Activated naive CD4-positive, alpha-beta T cell treated with anti-CD3 and anti-CD28 coated beads, Interleukin-2, amount 10 ng/mL, durations not matched to agents 7 days and 5 days (primary cell): ENCODE data around the gene PCDHGC3.

Experiments
- CTCF ChIA-PET: fragments of 350-600 bp; sonication (Branson Sonifier 250); formaldehyde crosslinking; loops from one replicate; lab custom pipeline; 2021; ENCODE audit warnings: antibody characterized with exemption; lab: Charles Lee
- DNase-seq: peaks from one replicate; pipeline ENCODE4 v3.0.0-alpha.2; 2020
- H3K27ac Mint-ChIP-seq: one replicate; pipeline ENCODE4 v1.8.0; 2021; ENCODE audit warnings: mild to moderate bottlenecking, moderate library complexity, mixed read lengths
- H3K27me3 Mint-ChIP-seq: one replicate; pipeline ENCODE4 v1.8.0; 2021; ENCODE audit warnings: mild to moderate bottlenecking, mixed read lengths
- H3K36me3 Mint-ChIP-seq: one replicate; pipeline ENCODE4 v1.8.0; 2021; ENCODE audit warnings: mixed read lengths
- H3K4me1 Mint-ChIP-seq: one replicate; pipeline ENCODE4 v1.8.0; 2021; ENCODE audit warnings: mixed read lengths
- H3K4me3 Mint-ChIP-seq: one replicate; pipeline ENCODE4 v1.8.0; 2021; ENCODE audit warnings: mild to moderate bottlenecking, moderate library complexity, mixed read lengths
- H3K9me3 Mint-ChIP-seq: one replicate; pipeline ENCODE4 v1.8.0; 2021; ENCODE audit warnings: mixed read lengths

The PCDHGC3 gene

DNA sequence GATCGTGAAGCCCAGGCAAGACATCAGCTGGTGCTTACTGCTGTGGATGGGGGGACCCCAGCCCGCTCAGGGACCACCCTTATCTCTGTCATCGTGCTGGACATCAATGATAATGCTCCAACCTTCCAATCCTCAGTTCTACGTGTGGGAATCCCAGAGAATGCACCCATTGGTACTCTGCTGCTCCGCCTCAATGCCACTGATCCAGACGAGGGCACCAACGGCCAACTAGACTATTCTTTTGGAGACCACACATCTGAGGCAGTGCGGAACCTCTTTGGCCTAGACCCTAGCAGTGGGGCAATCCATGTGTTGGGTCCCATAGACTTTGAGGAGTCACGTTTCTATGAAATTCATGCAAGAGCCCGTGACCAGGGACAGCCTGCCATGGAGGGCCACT lies 14.1 kb downstream of the PCDHGC3 start:
- H3K4me1 Mint-ChIP-seq: peaks cover 4% of the 10 kb centered on the region
- no peaks in the 10 kb centered on the region for H3K9me3 Mint-ChIP-seq
- H3K36me3 Mint-ChIP-seq: no peaks in the 10 kb centered on the region
- H3K27ac Mint-ChIP-seq: no peak overlapping the region
- DNase-seq: no peak
- CTCF ChIA-PET: interaction anchor here (1.8 kb wide), 1 partner anchor 59 kb away, joined by 6 read pairs; the partner anchor contains the start of gene PCDHGA12
- H3K4me3 Mint-ChIP-seq: no peak overlapping the region
- peaks cover 100% of the 10 kb centered on the region for H3K27me3 Mint-ChIP-seq

DNA sequence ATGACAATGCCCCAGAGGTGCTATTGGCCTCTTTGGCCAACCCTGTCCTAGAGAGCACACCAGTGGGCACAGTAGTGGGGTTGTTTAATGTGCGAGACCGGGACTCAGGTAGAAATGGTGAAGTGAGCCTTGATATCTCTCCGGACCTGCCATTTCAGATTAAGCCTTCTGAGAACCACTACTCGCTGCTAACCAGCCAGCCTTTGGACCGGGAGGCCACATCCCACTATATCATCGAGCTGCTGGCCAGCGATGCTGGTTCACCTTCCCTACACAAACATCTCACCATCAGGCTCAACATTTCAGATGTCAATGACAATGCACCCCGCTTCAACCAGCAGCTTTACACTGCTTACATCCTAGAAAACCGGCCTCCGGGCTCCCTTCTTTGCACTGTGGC lies 14.5 kb downstream of the PCDHGC3 start:
- DNase-seq: no peak
- H3K9me3 Mint-ChIP-seq: no peaks in the 10 kb centered on the region
- peaks cover 100% of the 10 kb centered on the region for H3K27me3 Mint-ChIP-seq
- peaks cover 4% of the 10 kb centered on the region for H3K4me1 Mint-ChIP-seq
- CTCF ChIA-PET: no interaction called here
- H3K36me3 Mint-ChIP-seq: no peaks in the 10 kb centered on the region
- H3K27ac Mint-ChIP-seq: no peak overlapping the region
- H3K4me3 Mint-ChIP-seq: no peak overlapping the region

DNA sequence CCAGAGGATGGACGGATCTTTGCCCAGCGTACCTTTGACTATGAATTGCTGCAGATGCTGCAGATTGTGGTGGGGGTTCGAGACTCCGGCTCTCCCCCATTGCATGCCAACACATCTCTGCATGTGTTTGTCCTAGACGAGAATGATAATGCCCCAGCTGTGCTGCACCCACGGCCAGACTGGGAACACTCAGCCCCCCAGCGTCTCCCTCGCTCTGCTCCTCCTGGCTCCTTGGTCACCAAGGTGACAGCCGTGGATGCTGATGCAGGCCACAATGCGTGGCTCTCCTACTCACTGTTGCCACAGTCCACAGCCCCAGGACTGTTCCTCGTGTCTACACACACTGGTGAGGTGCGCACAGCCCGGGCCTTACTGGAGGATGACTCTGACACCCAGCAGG lies 15.0 kb downstream of the PCDHGC3 start:
- Mint-ChIP-seq H3K4me3 (no peak overlapping the region), H3K36me3 (no peaks in the 10 kb centered on the region), H3K9me3 (no peaks in the 10 kb centered on the region), H3K27me3 (peaks cover 100% of the 10 kb centered on the region), H3K4me1 (peaks cover 4% of the 10 kb centered on the region), H3K27ac (no peak overlapping the region)
- CTCF ChIA-PET: no interaction called here
- DNase-seq: no peak

DNA sequence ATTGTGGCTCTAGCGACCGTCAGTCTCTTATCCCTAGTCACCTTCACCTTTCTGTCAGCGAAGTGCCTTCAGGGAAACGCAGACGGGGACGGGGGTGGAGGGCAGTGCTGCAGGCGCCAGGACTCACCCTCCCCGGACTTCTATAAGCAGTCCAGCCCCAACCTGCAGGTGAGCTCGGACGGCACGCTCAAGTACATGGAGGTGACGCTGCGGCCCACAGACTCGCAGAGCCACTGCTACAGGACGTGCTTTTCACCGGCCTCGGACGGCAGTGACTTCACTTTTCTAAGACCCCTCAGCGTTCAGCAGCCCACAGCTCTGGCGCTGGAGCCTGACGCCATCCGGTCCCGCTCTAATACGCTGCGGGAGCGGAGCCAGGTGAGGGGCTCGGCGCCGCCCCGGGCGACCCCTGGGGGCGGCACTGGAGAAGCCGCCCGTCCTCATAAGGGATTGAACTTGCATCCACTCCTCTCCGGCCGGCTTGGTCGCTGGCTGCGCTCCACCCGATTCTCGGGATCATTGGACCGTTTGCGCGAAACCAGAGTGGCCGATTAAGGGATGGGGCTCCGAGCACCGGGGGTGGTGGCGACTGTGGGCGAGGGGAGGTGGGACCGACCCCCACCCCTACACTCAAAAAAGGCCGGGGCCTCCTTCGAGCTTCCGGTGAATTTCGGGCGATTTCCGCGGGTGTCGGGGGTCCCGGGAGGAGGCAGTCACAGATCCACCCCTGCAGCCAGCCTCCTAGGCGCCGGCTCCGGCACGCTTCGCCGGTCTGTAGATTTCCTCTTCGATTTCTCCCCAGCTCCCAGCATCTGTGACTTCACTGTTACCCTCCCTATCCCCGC lies 15.8 kb downstream of the PCDHGC3 start:
- peaks cover 100% of the 10 kb centered on the region for H3K27me3 Mint-ChIP-seq
- DNase-seq: no peak
- CTCF ChIA-PET: interaction anchor here (1.2 kb wide), 1 partner anchor 9 kb away, joined by 3 read pairs; no protein-coding TSS in a partner anchor

DNA sequence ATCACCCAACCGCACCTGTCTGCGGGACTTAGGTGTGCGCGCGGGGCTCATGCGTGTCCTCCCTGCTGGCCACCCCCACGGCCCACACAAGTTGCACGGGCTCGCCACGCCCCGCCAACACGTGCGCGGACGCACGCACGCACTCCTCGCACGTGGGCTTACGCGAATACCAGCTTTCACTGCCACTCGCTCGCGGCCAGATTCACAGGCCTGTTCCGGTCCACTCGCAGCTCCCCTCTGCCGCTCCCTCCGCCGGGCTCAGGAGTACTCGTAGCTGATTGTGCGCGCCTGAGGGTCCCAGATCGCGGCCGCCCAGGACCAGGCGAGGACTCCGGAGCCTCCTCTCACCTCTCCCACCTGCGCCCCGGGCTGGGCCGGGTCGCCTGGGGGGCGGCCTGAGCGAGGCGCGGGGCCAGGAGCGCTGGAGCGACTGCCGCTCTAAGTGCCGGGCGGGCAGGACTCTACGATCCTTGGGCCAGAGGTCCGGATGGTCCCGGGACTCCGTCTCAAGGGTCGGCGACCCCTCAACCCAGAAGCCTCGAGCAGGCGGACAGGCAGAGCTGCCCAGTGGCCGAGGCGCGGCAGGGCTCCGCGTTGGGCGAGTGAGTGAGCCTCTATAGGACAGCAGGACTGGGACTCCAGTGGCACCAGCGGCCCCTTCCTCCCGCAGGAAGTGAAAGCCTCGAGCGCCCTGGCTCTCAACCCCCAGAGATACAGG lies 16.6 kb downstream of the PCDHGC3 start:
- Mint-ChIP-seq H3K36me3 (no peaks in the 10 kb centered on the region), H3K4me1 (peaks cover 4% of the 10 kb centered on the region), H3K27ac (no peak overlapping the region), H3K9me3 (no peaks in the 10 kb centered on the region), H3K4me3 (peak overlapping the region; percentile 45), H3K27me3 (peaks cover 98% of the 10 kb centered on the region)
- DNase-seq: peak; percentile 46
- CTCF ChIA-PET: interaction anchor here (0.5 to 1.7 kb wide), 4 partner anchors 8 to 673 kb away, joined by 3 to 9 read pairs (median 3); partner anchors contain the start of gene PCDHGA12

More for the DNA sequence above, 15.8 kb downstream of the PCDHGC3 start:
- no peaks in the 10 kb centered on the region for H3K9me3 Mint-ChIP-seq
- no peak overlapping the region for H3K27ac Mint-ChIP-seq
- H3K4me3 Mint-ChIP-seq: peak overlapping the region; percentile 45
- no peaks in the 10 kb centered on the region for H3K36me3 Mint-ChIP-seq
- H3K4me1 Mint-ChIP-seq: peaks cover 4% of the 10 kb centered on the region

DNA sequence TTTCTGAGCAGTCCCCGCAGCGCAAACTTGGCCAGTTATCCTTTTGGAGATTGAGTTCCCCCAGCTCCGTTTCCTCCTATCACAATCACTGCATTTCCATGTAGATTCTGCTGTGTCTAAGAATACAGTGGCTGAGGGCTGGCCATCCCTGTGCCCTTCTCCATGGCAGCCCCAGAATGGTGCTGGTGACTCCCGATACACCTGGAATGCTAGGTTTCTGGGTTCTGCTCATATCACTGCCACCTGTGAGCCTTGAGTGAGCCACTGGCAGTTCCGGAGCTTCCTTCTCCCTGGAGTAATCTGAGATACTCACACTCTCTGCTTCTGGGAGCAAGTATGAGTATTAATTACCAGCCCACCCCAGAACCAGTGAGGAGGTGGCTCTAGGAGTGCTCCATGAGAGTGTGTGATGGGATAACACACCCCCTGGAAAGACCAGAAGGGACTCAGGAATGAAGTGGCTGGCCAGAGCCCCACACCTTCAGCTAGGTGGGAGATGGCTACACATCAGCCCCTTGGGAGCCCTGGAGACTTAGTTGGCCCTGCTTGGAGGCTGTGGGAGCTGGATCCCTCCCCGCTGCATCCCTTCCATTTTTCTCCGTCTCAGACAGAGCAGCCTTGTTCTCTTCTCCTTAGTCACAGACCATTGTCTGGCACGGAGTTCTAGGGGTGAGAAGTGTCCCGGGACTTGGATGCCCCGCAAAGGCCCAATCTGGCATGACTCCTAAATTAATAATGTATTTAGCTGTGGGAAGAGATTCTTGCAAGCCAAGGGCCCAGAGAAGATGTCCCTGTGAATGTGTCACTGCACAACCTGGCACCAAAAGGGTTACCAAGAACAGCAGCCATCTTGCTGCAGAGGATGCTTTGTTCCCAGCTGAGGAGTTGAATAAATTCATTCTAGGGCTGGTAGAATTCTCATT lies 18.0 kb downstream of the PCDHGC3 start:
- Mint-ChIP-seq H3K36me3 (no peaks in the 10 kb centered on the region), H3K4me3 (no peak overlapping the region), H3K27ac (no peak overlapping the region), H3K4me1 (peaks cover 4% of the 10 kb centered on the region), H3K9me3 (no peaks in the 10 kb centered on the region), H3K27me3 (peaks cover 92% of the 10 kb centered on the region)
- CTCF ChIA-PET: interaction anchor here (0.6 to 1.7 kb wide), 7 partner anchors 18 to 80 kb away, joined by 3 to 9 read pairs (median 3); partner anchors contain the start of genes PCDHGA10 and PCDHGA12
- DNase-seq: no peak

DNA sequence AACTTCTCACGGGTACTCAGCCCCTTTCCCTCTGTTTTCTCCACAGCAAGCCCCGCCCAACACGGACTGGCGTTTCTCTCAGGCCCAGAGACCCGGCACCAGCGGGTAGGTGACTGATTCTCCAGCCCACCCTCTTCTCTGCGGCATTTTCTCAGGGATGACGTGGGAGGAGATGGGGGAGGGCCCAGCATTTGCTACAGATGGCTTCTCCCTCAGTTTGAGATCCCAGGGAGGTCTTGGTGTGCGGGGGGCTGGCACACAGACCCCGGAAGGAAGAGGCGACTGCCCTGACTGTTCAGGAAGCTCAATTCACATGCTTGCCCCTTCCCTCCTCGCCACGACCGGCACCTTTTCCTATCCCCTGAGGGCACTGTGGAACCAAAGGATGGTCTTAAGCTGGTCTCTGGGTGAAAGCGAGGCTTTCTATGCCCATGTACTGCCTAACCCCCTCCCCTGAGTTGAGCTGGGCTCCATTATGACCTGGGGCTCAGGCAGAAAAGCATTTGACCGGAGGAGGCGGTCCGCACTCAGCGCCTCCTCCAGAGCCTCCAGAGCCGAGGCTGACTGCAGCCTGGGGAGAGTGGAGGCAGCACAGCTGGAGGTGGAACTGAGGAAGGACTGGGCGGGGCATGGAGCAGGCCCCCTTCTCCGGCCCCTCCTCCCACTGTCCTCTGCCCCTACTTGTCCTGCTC lies 19.1 kb downstream of the PCDHGC3 start:
- Mint-ChIP-seq H3K9me3 (no peaks in the 10 kb centered on the region), H3K4me3 (no peak overlapping the region), H3K27me3 (peaks cover 85% of the 10 kb centered on the region), H3K4me1 (peaks cover 4% of the 10 kb centered on the region), H3K36me3 (no peaks in the 10 kb centered on the region), H3K27ac (no peak overlapping the region)
- DNase-seq: no peak
- CTCF ChIA-PET: interaction anchor here (0.9 to 1.5 kb wide), 5 partner anchors 15 to 82 kb away, joined by 3 to 4 read pairs (median 4); partner anchors contain the start of genes PCDHGA10 and PCDHGA12

DNA sequence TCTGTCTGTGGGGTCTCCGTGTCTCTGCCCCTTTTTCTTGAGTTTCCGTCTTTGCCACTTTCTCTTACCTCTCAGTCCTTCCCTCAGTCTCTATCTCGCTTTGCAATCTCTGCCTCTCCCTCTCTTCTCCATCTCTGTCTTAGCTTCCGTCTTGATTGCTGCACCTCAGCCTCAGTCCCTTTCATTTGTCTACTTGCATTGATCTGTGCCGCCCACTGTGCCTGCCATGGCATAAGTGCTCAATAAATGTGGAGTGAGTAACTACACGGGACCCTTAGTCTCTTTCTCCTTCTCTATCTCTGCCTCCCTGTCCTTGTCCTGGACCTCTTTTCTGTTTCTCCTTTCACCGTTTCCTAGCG lies 19.7 kb downstream of the PCDHGC3 start:
- Mint-ChIP-seq H3K4me3 (no peak overlapping the region), H3K27me3 (peaks cover 80% of the 10 kb centered on the region), H3K27ac (no peak overlapping the region), H3K9me3 (no peaks in the 10 kb centered on the region), H3K36me3 (no peaks in the 10 kb centered on the region), H3K4me1 (peaks cover 4% of the 10 kb centered on the region)
- DNase-seq: no peak
- CTCF ChIA-PET: interaction anchor here (0.6 to 1.4 kb wide), 4 partner anchors 14 to 83 kb away, joined by 3 to 4 read pairs (median 4); partner anchors contain the start of genes PCDHGA10 and PCDHGA12

DNA sequence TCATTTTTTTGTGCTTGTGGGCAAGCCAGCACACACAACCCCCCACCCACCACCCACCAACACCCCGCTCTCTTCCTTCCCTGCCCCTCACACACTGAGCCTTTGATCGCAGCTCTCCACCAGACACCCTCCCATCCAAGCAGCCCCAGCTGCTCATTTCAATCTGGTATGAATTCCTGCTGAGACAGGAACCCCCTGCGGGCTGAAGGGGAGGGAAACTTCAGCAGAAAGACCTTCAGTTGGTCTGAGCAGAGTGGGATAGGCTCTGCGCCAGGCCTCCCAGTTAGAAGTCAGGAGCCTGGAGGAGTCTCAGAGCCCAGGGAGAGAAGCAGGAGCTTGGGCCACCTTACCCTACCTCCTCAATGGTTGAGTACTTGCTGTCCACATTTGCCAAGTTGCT lies 20.3 kb downstream of the PCDHGC3 start:
- no peak overlapping the region for H3K27ac Mint-ChIP-seq
- H3K27me3 Mint-ChIP-seq: peaks cover 74% of the 10 kb centered on the region
- no peaks in the 10 kb centered on the region for H3K9me3 Mint-ChIP-seq
- peaks cover 4% of the 10 kb centered on the region for H3K4me1 Mint-ChIP-seq
- CTCF ChIA-PET: interaction anchor here (0.6 to 1.4 kb wide), 2 partner anchors 62 to 83 kb away, joined by 3 to 4 read pairs; partner anchors contain the start of gene PCDHGA10
- H3K4me3 Mint-ChIP-seq: no peak overlapping the region
- no peak for DNase-seq
- H3K36me3 Mint-ChIP-seq: no peaks in the 10 kb centered on the region

DNA sequence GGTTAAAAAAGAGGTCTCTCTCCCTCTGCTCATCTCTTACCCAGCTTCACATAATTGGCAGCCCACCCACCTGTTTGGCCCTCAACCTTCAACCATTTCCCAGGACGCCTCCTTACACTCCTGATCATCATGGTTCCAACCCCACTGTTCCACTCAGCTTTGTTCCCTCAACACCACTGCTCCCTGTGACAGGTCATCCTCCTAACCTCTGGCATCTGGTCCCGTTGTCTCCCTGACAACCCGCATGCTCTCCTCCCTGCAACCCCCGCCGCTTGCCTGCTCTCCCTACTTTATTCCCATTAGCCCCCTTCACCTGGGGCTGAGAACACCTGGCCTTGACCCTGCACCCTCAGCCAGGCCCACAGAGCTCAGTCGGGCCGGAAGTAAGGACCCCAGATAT lies 26.0 kb downstream of the PCDHGC3 start:
- Mint-ChIP-seq H3K27me3 (peaks cover 33% of the 10 kb centered on the region), H3K27ac (no peak overlapping the region), H3K4me1 (no peaks in the 10 kb centered on the region), H3K9me3 (no peaks in the 10 kb centered on the region), H3K4me3 (no peak overlapping the region), H3K36me3 (no peaks in the 10 kb centered on the region)
- CTCF ChIA-PET: interaction anchor here (0.9 to 2.4 kb wide), 2 partner anchors 11 to 27 kb away, joined by 3 to 10 read pairs; no protein-coding TSS in a partner anchor
- no peak for DNase-seq

DNA sequence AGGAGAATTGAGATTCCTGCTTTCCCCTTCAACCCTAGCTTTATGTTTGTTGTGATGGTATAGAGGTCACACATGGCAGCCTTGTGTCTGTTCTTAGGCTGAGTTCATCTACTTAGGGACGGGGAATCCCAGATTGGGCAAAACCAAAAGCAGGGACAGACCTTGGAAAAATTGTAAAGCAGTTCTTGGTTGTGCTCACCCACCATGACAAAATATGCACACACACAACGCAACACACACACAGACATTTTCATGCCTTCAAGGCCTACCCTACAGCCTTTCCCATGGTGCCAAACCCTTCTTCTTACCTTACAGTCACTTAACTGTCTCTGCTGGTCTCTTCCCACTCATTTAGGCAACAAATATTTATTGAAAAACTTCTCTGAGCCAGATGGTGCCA lies 27.9 kb downstream of the PCDHGC3 start:
- Mint-ChIP-seq H3K36me3 (no peaks in the 10 kb centered on the region), H3K4me3 (no peak overlapping the region), H3K4me1 (no peaks in the 10 kb centered on the region), H3K9me3 (no peaks in the 10 kb centered on the region), H3K27ac (no peak overlapping the region), H3K27me3 (peaks cover 27% of the 10 kb centered on the region)
- DNase-seq: no peak
- CTCF ChIA-PET: interaction anchor here (1.0 to 2.4 kb wide), 3 partner anchors 9 to 91 kb away, joined by 4 to 10 read pairs (median 6); partner anchors contain the start of gene PCDHGA10

DNA sequence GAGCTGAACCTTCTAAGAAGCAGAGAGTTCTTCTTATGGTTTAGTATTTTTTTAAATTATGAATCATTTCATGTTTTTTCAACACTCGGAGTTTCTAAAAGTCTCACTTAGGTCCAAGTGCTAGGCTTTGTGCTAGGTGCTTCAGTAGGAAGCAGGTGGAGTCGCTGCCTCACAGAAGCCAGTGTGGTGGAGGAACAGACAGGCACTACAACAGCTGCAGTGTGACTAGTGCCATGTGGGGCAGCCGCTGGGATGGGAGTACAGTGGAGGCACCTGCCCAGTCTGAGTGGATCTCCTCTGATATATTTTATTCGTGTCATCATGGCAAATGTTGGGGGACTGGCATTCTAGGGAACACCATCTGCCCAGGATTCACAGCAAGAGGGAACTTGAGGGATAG lies 28.4 kb downstream of the PCDHGC3 start:
- H3K27me3 Mint-ChIP-seq: peaks cover 28% of the 10 kb centered on the region
- no peak for DNase-seq
- H3K4me1 Mint-ChIP-seq: no peaks in the 10 kb centered on the region
- CTCF ChIA-PET: interaction anchor here (1.0 to 1.3 kb wide), 2 partner anchors 9 to 92 kb away, joined by 4 to 6 read pairs; partner anchors contain the start of gene PCDHGA10
- H3K4me3 Mint-ChIP-seq: no peak overlapping the region
- H3K27ac Mint-ChIP-seq: no peak overlapping the region
- H3K36me3 Mint-ChIP-seq: no peaks in the 10 kb centered on the region
- no peaks in the 10 kb centered on the region for H3K9me3 Mint-ChIP-seq
